Activated CD4-positive, CD25-positive, alpha-beta regulatory T cell (primary cell): ENCODE data around the gene ADCY1.

Experiments used
- DNase-seq, 4 experiments: peaks; one replicate each; lab custom pipeline; 2025; lab: John Stamatoyannopoulos, UW

Gene ADCY1

GRCh38 chr7:45578022-45578421, 3.9 kb downstream of the ADCY1 start:
- no peak for DNase-seq

- DNase-seq = no peak
Measured at GRCh38 chr7:45578467-45578866, 4.3 kb downstream of the ADCY1 start.

- no peak for DNase-seq
Measured at GRCh38 chr7:45579391-45579801, 5.2 kb downstream of the ADCY1 start.

- no peak for DNase-seq
Measured at GRCh38 chr7:45580053-45580872, 6.1 kb downstream of the ADCY1 start.

GRCh38 chr7:45581271-45581780, 7.2 kb downstream of the ADCY1 start:
- no peak for DNase-seq

- DNase-seq = no peak
Measured at GRCh38 chr7:45582136-45582749, 8.1 kb downstream of the ADCY1 start.

GRCh38 chr7:45582868-45583277, 8.7 kb downstream of the ADCY1 start:
- no peak for DNase-seq

- no peak for DNase-seq
Measured at GRCh38 chr7:45583296-45583695, 9.1 kb downstream of the ADCY1 start.

- no peak for DNase-seq
Measured at GRCh38 chr7:45584261-45585210, 10.4 kb downstream of the ADCY1 start.

- DNase-seq = no peak
Measured at GRCh38 chr7:45585628-45586027, 11.5 kb downstream of the ADCY1 start.

GRCh38 chr7:45586542-45587520, 12.7 kb downstream of the ADCY1 start:
- no peak for DNase-seq

GRCh38 chr7:45588466-45588865, 14.3 kb downstream of the ADCY1 start:
- no peak for DNase-seq

- no peak for DNase-seq
Measured at GRCh38 chr7:45589061-45589460, 14.9 kb downstream of the ADCY1 start.

GRCh38 chr7:45589915-45590678, 15.9 kb downstream of the ADCY1 start:
- no peak for DNase-seq

GRCh38 chr7:45590679-45591057, 16.5 kb downstream of the ADCY1 start:
- no peak for DNase-seq

- DNase-seq = no peak
Measured at GRCh38 chr7:45591101-45591906, 17.1 kb downstream of the ADCY1 start.

GRCh38 chr7:45592230-45592991, 18.2 kb downstream of the ADCY1 start:
- DNase-seq = no peak

- no peak for DNase-seq
Measured at GRCh38 chr7:45593121-45593541, 19.0 kb downstream of the ADCY1 start.

- DNase-seq = no peak
Measured at GRCh38 chr7:45593877-45594276, 19.7 kb downstream of the ADCY1 start.
